Mucosa of stomach (tissue), 1 donor: Measurements from ENCODE around the gene GIGYF2.

Source experiments
- H3K27me3 ChIP-seq: one replicate; pipeline ENCODE4 v1.7.0; 2013; ENCODE audit warnings: mild to moderate bottlenecking, low read length; ENCODE audit not compliant: control insufficient read depth, insufficient read depth
- H3K36me3 ChIP-seq: one replicate; pipeline ENCODE4 v1.7.0; 2013; ENCODE audit warnings: low read length; ENCODE audit not compliant: control insufficient read depth, insufficient read depth
- H3K4me1 ChIP-seq: one replicate; pipeline ENCODE4 v1.7.0; 2013; ENCODE audit warnings: mild to moderate bottlenecking, low read length; ENCODE audit not compliant: control insufficient read depth, insufficient read depth
- H3K4me3 ChIP-seq: one replicate; pipeline ENCODE4 v1.7.0; 2013; ENCODE audit warnings: low read length
- H3K9ac ChIP-seq: one replicate; pipeline ENCODE4 v1.7.0; 2013; ENCODE audit warnings: mild to moderate bottlenecking, low read length, moderate library complexity
- H3K9me3 ChIP-seq: one replicate; pipeline ENCODE4 v1.7.0; 2013; ENCODE audit warnings: mild to moderate bottlenecking, low read length, moderate library complexity; ENCODE audit not compliant: control insufficient read depth
- donor health status: Pancreatic carcinoma.

Gene GIGYF2

DNA sequence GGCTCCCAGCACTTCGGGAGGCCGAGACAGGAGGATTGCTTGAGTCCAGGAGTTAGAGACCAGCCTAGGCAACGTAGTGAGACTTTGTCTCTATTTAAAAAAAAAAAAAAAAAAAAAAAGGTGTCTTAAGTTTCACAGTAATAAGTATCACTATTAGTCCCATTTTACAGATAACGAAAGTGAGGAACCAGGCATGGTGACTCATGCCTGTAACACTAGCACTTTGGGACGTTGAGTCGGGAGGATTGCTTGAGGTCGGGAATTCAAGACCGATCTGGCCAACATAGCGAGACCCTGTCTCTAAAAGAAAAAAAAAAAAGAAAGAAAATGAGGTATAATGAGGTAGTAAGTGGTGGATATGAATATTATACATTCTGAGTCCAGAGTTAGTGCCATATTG is 76.7 kb downstream of the GIGYF2 start:
- peaks cover 5% of the 10 kb centered on the region for H3K36me3 ChIP-seq
- no peaks in the 10 kb centered on the region for H3K9me3 ChIP-seq
- no peak overlapping the region for H3K9ac ChIP-seq
- H3K27me3 ChIP-seq: no peaks in the 10 kb centered on the region
- no peak overlapping the region for H3K4me3 ChIP-seq
- no peaks in the 10 kb centered on the region for H3K4me1 ChIP-seq

GRCh38 chr2:232776435-232776834 is 79.3 kb downstream of the GIGYF2 start, which contains the start of gene KCNJ13:
Gene KCNJ13, minus strand, starts transcription at chr2:232776565. Its CDS starts 5,203 bp downstream, at chr2:232771362.
- no peaks in the 10 kb centered on the region for H3K36me3 ChIP-seq
- H3K27me3 ChIP-seq: no peaks in the 10 kb centered on the region
- H3K9ac ChIP-seq: no peak within 1 kb of the TSS
- H3K4me3 ChIP-seq: no peak within 1 kb of the TSS
- no peaks in the 10 kb centered on the region for H3K4me1 ChIP-seq
- H3K9me3 ChIP-seq: no peaks in the 10 kb centered on the region

DNA sequence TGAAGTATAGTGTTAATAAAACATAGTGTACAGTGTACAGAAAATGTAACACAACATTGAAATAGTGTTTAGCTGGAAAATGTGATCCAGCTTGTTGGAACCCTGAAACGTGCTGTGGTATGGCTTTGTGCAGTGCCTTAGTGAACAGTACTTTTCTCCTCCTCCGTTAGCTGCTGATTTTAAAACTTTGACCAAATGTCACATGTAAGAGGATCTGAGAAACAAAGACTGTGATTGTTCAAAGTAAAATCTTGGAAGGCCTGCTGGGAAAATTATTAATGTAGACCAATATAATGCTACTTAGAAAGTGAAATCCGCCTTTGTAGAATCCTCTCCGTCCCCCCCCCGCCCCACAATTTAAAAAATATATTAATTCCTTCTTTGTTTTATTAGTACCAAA is 80.1 kb downstream of the GIGYF2 start:
- Histone ChIP-seq H3K27me3 (no peaks in the 10 kb centered on the region), H3K9me3 (no peaks in the 10 kb centered on the region), H3K4me3 (no peak overlapping the region), H3K4me1 (no peaks in the 10 kb centered on the region), H3K36me3 (no peaks in the 10 kb centered on the region), H3K9ac (no peak overlapping the region)

DNA sequence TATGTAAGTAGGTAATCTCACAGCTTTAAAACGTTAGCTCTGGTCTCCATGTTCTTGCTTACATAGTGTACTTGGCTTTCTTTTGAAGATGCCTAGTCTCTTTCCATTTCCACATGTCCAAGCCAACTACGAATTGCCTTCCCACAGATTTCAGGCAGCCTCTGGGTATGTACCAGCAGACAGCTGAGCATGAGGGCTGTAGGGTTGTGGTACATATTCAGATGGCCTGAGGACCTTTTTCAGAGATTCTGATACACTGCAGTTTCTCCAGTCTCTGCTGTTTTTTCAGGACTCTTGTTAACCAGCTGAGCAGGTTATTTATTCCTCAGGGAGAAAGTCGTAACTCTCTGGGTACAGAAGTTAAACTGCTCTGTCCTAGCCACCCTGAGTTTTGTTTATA is 82.3 kb downstream of the GIGYF2 start:
- Histone ChIP-seq H3K27me3 (no peaks in the 10 kb centered on the region), H3K9me3 (no peaks in the 10 kb centered on the region), H3K4me3 (no peak overlapping the region), H3K4me1 (no peaks in the 10 kb centered on the region), H3K9ac (no peak overlapping the region), H3K36me3 (no peaks in the 10 kb centered on the region)

DNA sequence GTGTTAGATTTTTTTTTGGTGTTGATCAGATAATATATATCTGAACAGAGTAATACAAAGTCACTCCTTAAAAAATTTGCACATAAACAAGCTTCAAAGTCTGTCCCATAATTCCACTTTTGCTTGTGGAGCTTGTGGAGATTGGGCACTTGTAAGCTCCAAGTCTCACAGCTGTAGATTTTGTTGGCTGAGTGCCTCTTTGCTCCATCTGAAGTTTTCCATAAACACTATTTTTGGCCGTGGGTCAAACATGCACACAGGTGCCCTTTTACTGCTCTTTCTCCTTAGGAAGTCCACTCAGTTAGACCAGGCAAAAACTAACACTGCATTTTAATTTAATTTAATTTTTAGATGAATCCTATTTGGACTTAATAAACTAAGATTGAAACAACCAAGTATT is 82.8 kb downstream of the GIGYF2 start:
- H3K4me1 ChIP-seq: no peaks in the 10 kb centered on the region
- no peak overlapping the region for H3K9ac ChIP-seq
- H3K4me3 ChIP-seq: no peak overlapping the region
- no peaks in the 10 kb centered on the region for H3K36me3 ChIP-seq
- H3K27me3 ChIP-seq: no peaks in the 10 kb centered on the region
- H3K9me3 ChIP-seq: no peaks in the 10 kb centered on the region

DNA sequence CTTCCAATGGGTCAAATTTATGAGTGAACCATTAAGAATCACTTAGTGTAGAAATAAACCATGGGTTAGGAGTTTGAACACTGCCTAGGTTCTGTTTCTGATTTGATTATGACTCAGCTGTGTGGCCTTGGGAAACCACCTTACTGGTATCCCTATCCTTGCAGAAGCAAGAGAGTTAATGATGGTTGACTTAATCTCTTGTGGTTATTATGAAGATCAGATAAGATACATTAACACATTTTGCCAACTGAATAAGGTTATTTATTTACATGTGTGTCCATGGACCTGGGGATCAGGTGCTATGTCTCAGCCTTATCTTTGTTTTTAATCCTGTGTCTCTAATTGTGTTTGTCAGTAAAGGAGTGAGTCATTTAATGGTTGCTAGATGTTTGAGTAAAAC is 84.6 kb downstream of the GIGYF2 start:
- H3K36me3 ChIP-seq: no peaks in the 10 kb centered on the region
- H3K4me1 ChIP-seq: no peaks in the 10 kb centered on the region
- H3K4me3 ChIP-seq: no peak overlapping the region
- no peaks in the 10 kb centered on the region for H3K9me3 ChIP-seq
- H3K27me3 ChIP-seq: no peaks in the 10 kb centered on the region
- H3K9ac ChIP-seq: no peak overlapping the region

DNA sequence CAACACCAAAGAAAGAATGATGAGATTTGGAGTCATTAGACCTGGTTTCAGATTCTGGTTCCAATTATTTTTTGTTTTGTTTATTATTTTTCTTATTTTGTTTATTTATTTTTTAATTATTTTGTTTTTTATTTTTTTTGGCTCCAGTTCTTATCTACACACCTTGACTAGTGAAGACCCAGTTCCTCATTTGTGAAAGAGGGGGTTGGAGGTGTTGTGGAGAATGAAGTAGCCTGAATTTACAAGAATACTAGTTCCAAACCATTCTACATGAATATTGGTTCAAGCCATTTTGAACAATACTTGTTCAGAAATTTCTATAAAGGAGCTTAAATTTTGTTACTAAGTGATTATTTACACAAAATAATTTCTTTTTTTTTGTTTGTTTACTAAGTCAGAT is 86.1 kb downstream of the GIGYF2 start:
- no peaks in the 10 kb centered on the region for H3K4me1 ChIP-seq
- H3K27me3 ChIP-seq: no peaks in the 10 kb centered on the region
- H3K36me3 ChIP-seq: no peaks in the 10 kb centered on the region
- H3K9me3 ChIP-seq: no peaks in the 10 kb centered on the region
- H3K9ac ChIP-seq: no peak overlapping the region
- no peak overlapping the region for H3K4me3 ChIP-seq

- Histone ChIP-seq H3K9ac (no peak overlapping the region), H3K9me3 (no peaks in the 10 kb centered on the region), H3K4me1 (no peaks in the 10 kb centered on the region), H3K36me3 (no peaks in the 10 kb centered on the region), H3K4me3 (no peak overlapping the region), H3K27me3 (no peaks in the 10 kb centered on the region)
These were observed 90.7 kb downstream of the GIGYF2 start for GRCh38 chr2:232787806-232788205.

DNA sequence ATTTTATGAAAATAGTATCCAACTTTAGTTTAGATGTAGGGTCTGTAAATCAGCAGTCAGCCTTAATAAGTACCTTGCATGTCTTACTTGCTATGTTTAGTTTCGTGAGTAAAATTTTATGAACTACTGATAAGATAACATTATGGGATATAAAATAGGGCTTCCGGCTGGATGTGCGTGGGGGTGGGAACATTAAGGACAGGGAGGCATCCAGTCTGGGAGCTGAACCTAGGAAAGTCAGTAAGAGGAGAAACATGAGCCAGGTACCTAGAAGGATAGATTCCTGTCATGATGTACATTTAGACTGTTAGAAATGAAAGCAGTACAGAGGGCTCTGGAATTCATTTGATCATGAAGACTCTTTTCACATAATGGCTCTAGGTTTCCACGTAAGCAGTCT is 92.0 kb downstream of the GIGYF2 start:
- no peaks in the 10 kb centered on the region for H3K27me3 ChIP-seq
- H3K4me3 ChIP-seq: no peak overlapping the region
- no peak overlapping the region for H3K9ac ChIP-seq
- H3K4me1 ChIP-seq: no peaks in the 10 kb centered on the region
- no peaks in the 10 kb centered on the region for H3K9me3 ChIP-seq
- no peaks in the 10 kb centered on the region for H3K36me3 ChIP-seq

DNA sequence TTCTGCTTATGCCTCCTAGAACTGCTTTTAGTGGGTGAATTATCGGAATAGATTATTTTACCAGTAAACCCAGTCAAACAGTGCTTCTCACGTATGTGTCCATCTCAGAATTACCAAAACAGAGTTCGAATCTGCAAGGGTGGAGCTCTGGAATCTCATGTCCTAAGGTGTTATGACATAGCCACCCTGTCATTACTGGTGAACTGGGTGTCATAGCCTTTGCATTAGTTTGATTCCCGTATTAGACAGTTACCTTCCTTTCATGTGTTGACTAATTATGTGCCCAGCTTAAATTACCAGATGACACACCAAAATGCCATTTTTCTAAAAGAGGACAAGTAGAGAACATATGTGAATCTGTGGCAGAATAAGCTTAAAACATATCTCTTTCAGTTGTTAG is 94.4 kb downstream of the GIGYF2 start:
- Histone ChIP-seq H3K9me3 (no peaks in the 10 kb centered on the region), H3K36me3 (no peaks in the 10 kb centered on the region), H3K9ac (no peak overlapping the region), H3K4me1 (no peaks in the 10 kb centered on the region), H3K4me3 (no peak overlapping the region), H3K27me3 (no peaks in the 10 kb centered on the region)

DNA sequence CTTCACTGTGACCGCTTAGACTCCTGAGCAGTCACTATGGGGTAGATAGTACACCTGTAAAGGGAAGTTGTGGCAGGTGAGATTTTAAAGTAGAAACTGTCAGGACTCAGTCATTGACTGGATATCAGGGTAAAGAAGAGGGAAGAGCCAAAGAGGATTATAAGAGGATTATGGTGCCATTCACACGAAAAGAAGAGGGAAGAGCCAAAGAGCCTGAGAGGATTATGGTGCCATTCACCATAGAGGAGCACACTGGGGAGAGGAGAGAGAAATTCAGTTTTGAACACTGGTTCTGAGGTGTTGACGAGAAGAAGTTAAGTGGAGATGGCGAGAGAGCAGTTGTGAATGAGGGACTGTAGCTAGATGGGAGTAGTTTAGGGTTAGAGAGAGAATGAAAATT is 96.1 kb downstream of the GIGYF2 start:
- no peaks in the 10 kb centered on the region for H3K4me1 ChIP-seq
- H3K36me3 ChIP-seq: peaks cover 5% of the 10 kb centered on the region
- no peak overlapping the region for H3K9ac ChIP-seq
- H3K27me3 ChIP-seq: no peaks in the 10 kb centered on the region
- no peak overlapping the region for H3K4me3 ChIP-seq
- H3K9me3 ChIP-seq: no peaks in the 10 kb centered on the region

- no peak overlapping the region for H3K4me3 ChIP-seq
- H3K9ac ChIP-seq: no peak overlapping the region
- H3K9me3 ChIP-seq: no peaks in the 10 kb centered on the region
- no peaks in the 10 kb centered on the region for H3K4me1 ChIP-seq
- H3K36me3 ChIP-seq: peaks cover 5% of the 10 kb centered on the region
- H3K27me3 ChIP-seq: no peaks in the 10 kb centered on the region
These were observed 97.8 kb downstream of the GIGYF2 start for GRCh38 chr2:232794981-232795380.

GRCh38 chr2:232795920-232796319 is 98.8 kb downstream of the GIGYF2 start:
- Histone ChIP-seq H3K27me3 (no peaks in the 10 kb centered on the region), H3K4me1 (no peaks in the 10 kb centered on the region), H3K4me3 (no peak overlapping the region), H3K9ac (no peak overlapping the region), H3K36me3 (peaks cover 5% of the 10 kb centered on the region), H3K9me3 (no peaks in the 10 kb centered on the region)
